Fibroblast of lung (primary cell): ENCODE measurements around the gene NCOR2. TPM values are rescaled to one million over a fixed set of nuclear protein-coding genes. Genes with fewer than 3 reads are reported as not detected.
A peak's percentile ranks its signal among the peaks of the same experiment; 100 is the strongest.

Experiments
- DNase-seq, 2 donors: peaks; one replicate each; pipeline versions ENCODE4 v3.0.0 to v3.0.0-alpha.2; 2010; ENCODE audit warnings: low read depth in 2 of 2
- H2AFZ ChIP-seq: 2 replicates; pipeline ENCODE4 v1.5.1; 2012; ENCODE audit warnings: low read length, control low read depth, inconsistent platforms
- H3K27ac ChIP-seq: 2 replicates; pipeline ENCODE4 v1.5.1; 2011; ENCODE audit warnings: low read length, control low read depth; ENCODE audit not compliant: insufficient read depth
- H3K27me3 ChIP-seq: 2 replicates; pipeline ENCODE4 v1.5.1; 2011; ENCODE audit warnings: mild to moderate bottlenecking, low read length; ENCODE audit not compliant: control insufficient read depth, insufficient read depth
- H3K36me3 ChIP-seq: 2 replicates; pipeline ENCODE4 v1.5.1; 2011; ENCODE audit warnings: low read length; ENCODE audit not compliant: control insufficient read depth, insufficient read depth
- H3K4me1 ChIP-seq: 2 replicates; pipeline ENCODE4 v1.5.1; 2011; ENCODE audit warnings: low read length; ENCODE audit not compliant: control insufficient read depth, insufficient read depth; ENCODE audit errors: extremely low read depth
- H3K4me2 ChIP-seq: 2 replicates; pipeline ENCODE4 v1.5.1; 2011; ENCODE audit warnings: low read length, control low read depth; ENCODE audit not compliant: insufficient read depth; ENCODE audit errors: extremely low read depth
- H3K4me3 ChIP-seq, 4 experiments: fragments of 200-600 bp in 1 of 4; sonication (generic) in 1 of 4; replicated peaks in 1 of 4; 2 replicates each; pipeline ENCODE4 v1.5.1; 2011 to 2016; ENCODE audit warnings: low read length in 4 of 4, low read depth in 3 of 4, mild to moderate bottlenecking in 3 of 4, control low read depth in 2 of 4, inconsistent platforms in 1 of 4, mixed read lengths in 1 of 4; ENCODE audit not compliant: insufficient read depth in 1 of 4; ENCODE audit errors: control extremely low read depth in 1 of 4
- H3K79me2 ChIP-seq: 2 replicates; pipeline ENCODE4 v1.5.1; 2012; ENCODE audit warnings: mild to moderate bottlenecking, low read length, inconsistent platforms; ENCODE audit not compliant: control insufficient read depth, insufficient read depth
- H3K9ac ChIP-seq: 2 replicates; pipeline ENCODE4 v1.5.1; 2011; ENCODE audit warnings: mild to moderate bottlenecking, low read length, control low read depth; ENCODE audit not compliant: insufficient read depth
- H3K9me3 ChIP-seq: 2 replicates; pipeline ENCODE4 v1.5.1; 2012; ENCODE audit warnings: low read depth, low read length; ENCODE audit not compliant: control insufficient read depth, insufficient read depth
- H4K20me1 ChIP-seq: 2 replicates; pipeline ENCODE4 v1.5.1; 2011; ENCODE audit warnings: low read length; ENCODE audit not compliant: control insufficient read depth, insufficient read depth; ENCODE audit errors: extremely low read depth
- EZH2 ChIP-seq: IDR thresholded peaks from 2 replicates; pipeline ENCODE4 v1.5.1; 2012; ENCODE audit warnings: low read length, control low read depth, mild to moderate bottlenecking; ENCODE audit errors: missing control alignments
- polyA plus RNA-seq, 2 donors: library from polyadenylated mRNA; depleted of rRNA in 1 of 2; stranded (reverse) in 1 of 2; unstranded in 1 of 2; fragments of >200 nt; gene quantifications; 2 replicates each; pipeline ENCODE4 v1.2.1, GENCODE V29; 2011 to 2012; ENCODE audit warnings: missing spikeins in 1 of 2
- total RNA-seq: library from RNA; depleted of rRNA; stranded (reverse); fragments of >200 nt; gene quantifications from 2 replicates; pipeline ENCODE4 v1.2.1, GENCODE V29; 2014
- TF ChIP-seq, protein P1 (sequence below), 2 donors: IDR thresholded peaks in 1 of 2; conservative IDR thresholded peaks in 1 of 2; 1 replicate in 1 of 2; 2 replicates in 1 of 2; pipeline ENCODE4 v1.5.1; 2011 to 2012; ENCODE audit warnings: low read length in 2 of 2, control low read depth in 1 of 2, inconsistent platforms in 1 of 2, low read depth in 1 of 2, mild to moderate bottlenecking in 1 of 2

The NCOR2 gene
- total and polyA plus RNA-seq, 2 donors (not counting 1 experiment from before 2014, with no cell fraction given) = 6.1 to 17.2 TPM

- Histone ChIP-seq H3K36me3 (no peaks in the 10 kb centered on the region), H3K9me3 (no peaks in the 10 kb centered on the region), H3K79me2 (peaks cover 39% of the 10 kb centered on the region), H2AFZ (no peak overlapping the region), H3K9ac (no peak overlapping the region), H3K27me3 (no peaks in the 10 kb centered on the region), H3K4me1 (peaks cover 32% of the 10 kb centered on the region), H4K20me1 (no peaks in the 10 kb centered on the region), H3K4me2 (no peak overlapping the region), H3K27ac (no peak overlapping the region), H3K4me3 (no peak overlapping the region)
- TF ChIP-seq EZH2 = no peak
- no peak for DNase-seq
Measured at GRCh38 chr12:124544311-124544970, 23.0 kb downstream of the NCOR2 start.

DNA sequence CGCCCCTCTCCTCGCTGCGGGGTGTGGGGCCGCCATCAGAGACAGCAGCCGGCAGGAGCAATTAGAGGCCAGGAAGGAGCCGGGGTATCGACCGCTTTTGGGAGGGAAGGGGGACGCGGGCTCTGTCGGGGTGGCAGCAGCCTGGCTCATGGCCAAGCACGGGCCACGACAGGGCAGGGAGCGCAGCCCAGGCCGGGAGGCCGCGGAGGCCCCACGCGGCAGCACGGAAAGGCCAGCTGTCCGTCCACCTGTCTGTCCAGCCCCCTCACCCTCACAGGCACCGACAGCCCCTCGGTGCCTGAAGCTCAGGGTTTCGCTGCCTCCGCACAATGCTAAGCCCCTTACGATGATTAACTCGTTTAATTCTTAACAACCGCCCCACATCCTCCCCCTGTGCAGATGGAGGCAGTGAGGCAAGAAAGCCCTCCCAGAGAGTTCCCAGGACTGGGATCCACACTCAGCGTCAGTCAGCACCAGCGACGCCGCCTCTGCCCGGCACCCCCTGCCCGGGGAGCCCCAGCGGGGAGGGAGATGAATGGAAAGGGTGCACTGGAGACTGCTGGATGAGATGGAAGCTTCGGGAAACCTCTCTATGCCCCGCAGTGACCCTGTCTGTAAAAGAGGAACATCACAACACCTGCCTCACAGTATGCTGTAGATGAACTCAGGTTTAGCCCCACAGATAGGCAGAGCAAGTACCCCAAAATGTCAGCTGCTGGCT, 23.7 kb downstream of the NCOR2 start:
- DNase-seq = peak in 1 of 2 donors; percentile 60
- H3K9me3 ChIP-seq = no peaks in the 10 kb centered on the region
- H3K4me2 ChIP-seq = no peak overlapping the region
- no peaks in the 10 kb centered on the region for H4K20me1 ChIP-seq
- no peak overlapping the region for H2AFZ ChIP-seq
- TF ChIP-seq, protein P1, sequence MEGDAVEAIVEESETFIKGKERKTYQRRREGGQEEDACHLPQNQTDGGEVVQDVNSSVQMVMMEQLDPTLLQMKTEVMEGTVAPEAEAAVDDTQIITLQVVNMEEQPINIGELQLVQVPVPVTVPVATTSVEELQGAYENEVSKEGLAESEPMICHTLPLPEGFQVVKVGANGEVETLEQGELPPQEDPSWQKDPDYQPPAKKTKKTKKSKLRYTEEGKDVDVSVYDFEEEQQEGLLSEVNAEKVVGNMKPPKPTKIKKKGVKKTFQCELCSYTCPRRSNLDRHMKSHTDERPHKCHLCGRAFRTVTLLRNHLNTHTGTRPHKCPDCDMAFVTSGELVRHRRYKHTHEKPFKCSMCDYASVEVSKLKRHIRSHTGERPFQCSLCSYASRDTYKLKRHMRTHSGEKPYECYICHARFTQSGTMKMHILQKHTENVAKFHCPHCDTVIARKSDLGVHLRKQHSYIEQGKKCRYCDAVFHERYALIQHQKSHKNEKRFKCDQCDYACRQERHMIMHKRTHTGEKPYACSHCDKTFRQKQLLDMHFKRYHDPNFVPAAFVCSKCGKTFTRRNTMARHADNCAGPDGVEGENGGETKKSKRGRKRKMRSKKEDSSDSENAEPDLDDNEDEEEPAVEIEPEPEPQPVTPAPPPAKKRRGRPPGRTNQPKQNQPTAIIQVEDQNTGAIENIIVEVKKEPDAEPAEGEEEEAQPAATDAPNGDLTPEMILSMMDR (conservative IDR thresholded peaks at IDR 0.05 in 1 of 2, IDR thresholded peaks at IDR 0.05 in 1 of 2; ENCODE audit: low read depth in 1 of 2, low read length in 2 of 2) = no peak
- no peak for TF ChIP-seq EZH2
- H3K4me1 ChIP-seq = peaks cover 26% of the 10 kb centered on the region
- H3K4me3 ChIP-seq = no peak overlapping the region
- H3K79me2 ChIP-seq = peaks cover 40% of the 10 kb centered on the region
- H3K27me3 ChIP-seq = no peaks in the 10 kb centered on the region
- no peaks in the 10 kb centered on the region for H3K36me3 ChIP-seq
- peak overlapping the region; percentile 55 for H3K9ac ChIP-seq
- peak overlapping the region; percentile 56 for H3K27ac ChIP-seq

DNA sequence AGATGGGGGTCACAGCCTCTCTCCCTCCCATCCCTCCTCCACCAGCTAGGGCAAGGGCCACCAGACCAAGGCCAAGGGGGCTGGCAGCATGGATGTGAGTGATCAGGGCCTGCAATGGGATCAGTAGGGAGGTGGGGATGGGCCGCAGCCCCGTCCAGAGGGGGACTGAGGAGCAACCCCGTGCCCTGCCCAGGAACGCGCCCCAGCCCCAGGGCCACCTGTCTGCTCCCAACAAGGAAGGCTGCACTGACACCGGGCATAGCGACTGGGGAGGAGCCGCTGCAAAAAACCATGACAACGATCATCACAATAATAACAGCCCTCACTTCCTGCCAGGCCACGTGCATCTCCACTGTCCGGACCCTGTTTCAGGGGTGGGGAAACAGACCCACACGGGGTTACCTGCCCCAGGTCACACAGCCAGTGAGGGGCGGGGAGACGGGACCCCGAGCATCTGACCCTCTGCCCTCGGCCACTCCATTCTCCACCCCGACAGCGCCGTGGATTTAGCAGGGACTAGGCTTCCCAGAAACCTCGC, 24.3 kb downstream of the NCOR2 start:
- H3K4me3 ChIP-seq = no peak overlapping the region
- no peaks in the 10 kb centered on the region for H3K36me3 ChIP-seq
- no peak for DNase-seq
- peaks cover 36% of the 10 kb centered on the region for H3K79me2 ChIP-seq
- H3K27me3 ChIP-seq = no peaks in the 10 kb centered on the region
- H3K4me2 ChIP-seq = no peak overlapping the region
- no peaks in the 10 kb centered on the region for H4K20me1 ChIP-seq
- H3K4me1 ChIP-seq = peaks cover 22% of the 10 kb centered on the region
- TF ChIP-seq, protein P1 (conservative IDR thresholded peaks at IDR 0.05 in 1 of 2, IDR thresholded peaks at IDR 0.05 in 1 of 2; ENCODE audit: low read depth in 1 of 2, low read length in 2 of 2) = no peak
- TF ChIP-seq EZH2 = no peak
- peak overlapping the region; percentile 56 for H3K27ac ChIP-seq
- no peaks in the 10 kb centered on the region for H3K9me3 ChIP-seq
- no peak overlapping the region for H2AFZ ChIP-seq
- H3K9ac ChIP-seq = peak overlapping the region; percentile 55
